Natural killer cell (primary cell): ENCODE data around the gene PPP2R3C. TPM values are rescaled to one million over a fixed set of nuclear protein-coding genes. Genes with fewer than 3 reads are reported as not detected.
A peak's percentile ranks its signal among the peaks of the same experiment; 100 is the strongest.
"Not testable (repeated sequence)": the region's sequence is repeated elsewhere in the genome, so short reads cannot be mapped to it uniquely, and the experiment has no call there.

ENCODE experiments used
- ATAC-seq, 3 donors: fragments of 150-1000 bp in 2 of 3; fragments of 200-7000 bp in 1 of 3; cut with Tn5 transposase; 1 replicate in 1 of 3; 2 replicates in 2 of 3; pipeline ENCODE4 v1.10.0; 2021; ENCODE audit warnings: mild to moderate bottlenecking in 2 of 3, moderate library complexity in 2 of 3
- DNase-seq, 2 donors: peaks; one replicate each; pipeline versions ENCODE4 v3.0.0 to v3.0.0-alpha.2; 2013 to 2021; ENCODE audit warnings: mixed read lengths in 1 of 2
- H3K27ac ChIP-seq: one replicate; pipeline ENCODE4 v1.5.1; 2013; ENCODE audit warnings: mild to moderate bottlenecking, low read length
- H3K27me3 ChIP-seq: one replicate; pipeline ENCODE4 v1.6.1; 2013; ENCODE audit warnings: low read length; ENCODE audit not compliant: control insufficient read depth, insufficient read depth
- H3K36me3 ChIP-seq: one replicate; pipeline ENCODE4 v1.6.1; 2013; ENCODE audit warnings: low read length; ENCODE audit not compliant: control insufficient read depth, insufficient read depth
- H3K4me1 ChIP-seq: one replicate; pipeline ENCODE4 v1.6.1; 2013; ENCODE audit warnings: low read length; ENCODE audit not compliant: control insufficient read depth, insufficient read depth
- H3K4me3 ChIP-seq: one replicate; pipeline ENCODE4 v1.5.1; 2013; ENCODE audit warnings: low read length
- H3K9me3 ChIP-seq: one replicate; pipeline ENCODE4 v1.6.1; 2013; ENCODE audit warnings: low read length; ENCODE audit not compliant: control insufficient read depth, insufficient read depth
- H3K27ac Mint-ChIP-seq, 2 donors: one replicate each; pipeline ENCODE4 v1.8.0; 2022; ENCODE audit warnings: mild to moderate bottlenecking in 2 of 2, mixed read lengths in 2 of 2, moderate library complexity in 1 of 2
- H3K27me3 Mint-ChIP-seq, 2 donors: one replicate each; pipeline ENCODE4 v1.8.0; 2022; ENCODE audit warnings: low read depth in 2 of 2, mixed read lengths in 2 of 2
- H3K36me3 Mint-ChIP-seq: one replicate; pipeline ENCODE4 v1.8.0; 2022; ENCODE audit warnings: mixed read lengths
- H3K4me1 Mint-ChIP-seq, 2 donors: one replicate each; pipeline ENCODE4 v1.8.0; 2022; ENCODE audit warnings: mixed read lengths in 2 of 2
- H3K4me3 Mint-ChIP-seq: one replicate; pipeline ENCODE4 v1.8.0; 2022; ENCODE audit warnings: mild to moderate bottlenecking, moderate library complexity, mixed read lengths
- H3K9me3 Mint-ChIP-seq, 2 donors: one replicate each; pipeline ENCODE4 v1.8.0; 2022; ENCODE audit warnings: mixed read lengths in 2 of 2
- WGBS: methylation state at CpG from one replicate; pipeline ENCODE4 v1.1.7; 2013; ENCODE audit warnings: missing lambda C conversion rate; ENCODE audit not compliant: insufficient coverage; 5-methylcytosine and 5-hydroxymethylcytosine counted together
- intact Hi-C: fragments of 100-400 bp; cut with micrococcal nuclease; formaldehyde crosslinking; loops from one replicate; pipeline ENCODE4 v1.14.2; 2022
- total RNA-seq, 4 donors: library from RNA; stranded (reverse); fragments of 120-200 nt in 1 of 4; gene quantifications; one replicate each; pipeline versions ENCODE4 v1.2.3 to v1.2.4, GENCODE V29; 2013 to 2022
- TF ChIP-seq, protein P1 (sequence below): fragments of 200-600 bp; IDR thresholded peaks from one replicate; pipeline ENCODE4 v1.8.0; 2022; ENCODE audit warnings: antibody characterized with exemption

The PPP2R3C gene
- total RNA-seq, 3 donors from 2014 or later (not counting 1 experiment from before 2014, with no cell fraction given): 41.5 to 49.7 (median 48.3) TPM

DNA sequence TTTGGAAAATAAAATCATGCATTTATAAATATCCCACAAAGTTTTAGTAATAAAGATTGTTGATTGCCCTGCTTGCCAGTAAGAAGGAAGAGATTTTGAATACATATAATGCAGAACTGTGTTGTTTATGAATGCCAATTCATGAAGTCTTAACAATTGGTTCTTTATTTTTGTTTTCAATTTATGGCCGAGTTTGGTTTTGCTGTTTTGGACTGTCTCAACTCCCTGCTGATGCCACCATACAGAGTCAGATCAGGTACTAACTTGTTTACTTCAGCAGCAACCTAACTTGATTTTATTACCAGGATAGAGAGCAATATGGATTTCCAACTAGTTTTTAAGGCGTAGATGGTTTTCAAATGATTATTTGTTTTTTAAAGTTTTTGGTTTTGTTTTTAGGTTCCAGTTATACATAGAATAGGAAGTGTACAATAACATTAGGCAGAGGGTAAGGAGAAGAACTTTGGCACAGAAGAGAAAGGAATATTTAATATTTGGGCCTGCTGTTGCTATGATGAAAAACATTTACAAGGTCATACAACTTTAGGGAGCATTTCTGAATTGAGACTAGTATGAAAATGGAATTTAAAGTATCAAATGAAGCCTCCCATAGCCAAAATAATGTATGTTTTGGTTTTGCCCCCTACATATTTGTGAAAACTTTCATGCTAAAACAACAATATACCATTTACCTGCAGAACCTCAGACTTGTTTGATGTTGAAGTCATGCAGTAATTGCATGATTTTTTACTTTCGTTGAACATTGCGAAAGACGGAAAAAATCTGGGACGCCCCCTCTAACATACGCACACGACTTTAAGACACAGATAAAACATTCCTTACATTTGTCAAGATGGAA, 76.6 kb downstream of the PPP2R3C start:
- DNase-seq (peak in 1 of 2 donors; percentile 27), ATAC-seq (no peak)
- Histone ChIP-seq H3K9me3 (no peaks in the 10 kb centered on the region), H3K27ac (peak overlapping the region; percentile 88), H3K4me1 (peaks cover 11% of the 10 kb centered on the region), H3K27me3 (no peaks in the 10 kb centered on the region), H3K36me3 (no peaks in the 10 kb centered on the region), H3K4me3 (peak overlapping the region; percentile 49)
- Mint-ChIP-seq H3K27ac (peak overlapping the region; percentile 91 to 93), H3K9me3 (no peaks in the 10 kb centered on the region), H3K27me3 (no peaks in the 10 kb centered on the region), H3K4me1 (peaks cover 25 to 31% of the 10 kb centered on the region in 2 donors), H3K36me3 (no peaks in the 10 kb centered on the region), H3K4me3 (peak overlapping the region; percentile 97)
- TF ChIP-seq, protein P1, sequence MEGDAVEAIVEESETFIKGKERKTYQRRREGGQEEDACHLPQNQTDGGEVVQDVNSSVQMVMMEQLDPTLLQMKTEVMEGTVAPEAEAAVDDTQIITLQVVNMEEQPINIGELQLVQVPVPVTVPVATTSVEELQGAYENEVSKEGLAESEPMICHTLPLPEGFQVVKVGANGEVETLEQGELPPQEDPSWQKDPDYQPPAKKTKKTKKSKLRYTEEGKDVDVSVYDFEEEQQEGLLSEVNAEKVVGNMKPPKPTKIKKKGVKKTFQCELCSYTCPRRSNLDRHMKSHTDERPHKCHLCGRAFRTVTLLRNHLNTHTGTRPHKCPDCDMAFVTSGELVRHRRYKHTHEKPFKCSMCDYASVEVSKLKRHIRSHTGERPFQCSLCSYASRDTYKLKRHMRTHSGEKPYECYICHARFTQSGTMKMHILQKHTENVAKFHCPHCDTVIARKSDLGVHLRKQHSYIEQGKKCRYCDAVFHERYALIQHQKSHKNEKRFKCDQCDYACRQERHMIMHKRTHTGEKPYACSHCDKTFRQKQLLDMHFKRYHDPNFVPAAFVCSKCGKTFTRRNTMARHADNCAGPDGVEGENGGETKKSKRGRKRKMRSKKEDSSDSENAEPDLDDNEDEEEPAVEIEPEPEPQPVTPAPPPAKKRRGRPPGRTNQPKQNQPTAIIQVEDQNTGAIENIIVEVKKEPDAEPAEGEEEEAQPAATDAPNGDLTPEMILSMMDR: no peak
- WGBS: 25% methylated on average over 8 of the region's 8 CpGs
- intact Hi-C loops: loop anchor here (5.0 kb wide), 1 partner anchor 372 kb away; no protein-coding TSS in a partner anchor

DNA sequence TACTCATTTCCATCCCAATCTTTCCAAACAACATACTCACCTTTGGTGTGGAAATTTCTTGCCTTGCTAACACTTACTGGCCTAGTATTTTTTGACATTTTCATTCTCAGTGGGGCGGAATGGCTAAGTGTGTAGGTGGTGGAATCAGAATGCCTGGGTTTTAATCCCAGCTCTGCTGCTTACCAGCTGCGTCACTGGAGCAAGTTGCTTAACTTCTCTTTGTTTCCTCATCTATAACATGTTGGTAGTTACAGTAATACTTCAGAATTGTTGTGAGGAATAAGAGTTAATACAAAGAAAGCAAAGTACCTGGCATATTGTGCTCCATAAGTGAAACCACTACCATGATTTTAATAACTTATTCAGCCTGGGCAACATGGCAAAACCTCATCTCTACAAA, 78.7 kb downstream of the PPP2R3C start:
- Histone ChIP-seq H3K27ac (no peak overlapping the region), H3K27me3 (no peaks in the 10 kb centered on the region), H3K4me3 (no peak overlapping the region), H3K4me1 (peaks cover 11% of the 10 kb centered on the region), H3K36me3 (no peaks in the 10 kb centered on the region), H3K9me3 (no peaks in the 10 kb centered on the region)
- TF ChIP-seq, protein P1: no peak
- H3K27me3 Mint-ChIP-seq: no peaks in the 10 kb centered on the region
- intact Hi-C loops: no loop called here
- no peaks in the 10 kb centered on the region for H3K36me3 Mint-ChIP-seq
- DNase-seq: no peak
- H3K4me1 Mint-ChIP-seq: peaks cover 25% of the 10 kb centered on the region in 2 donors
- H3K27ac Mint-ChIP-seq: peak overlapping the region; percentile 48 to 77
- no peak for ATAC-seq
- H3K4me3 Mint-ChIP-seq: peak overlapping the region; percentile 10
- H3K9me3 Mint-ChIP-seq: no peaks in the 10 kb centered on the region
- WGBS: 80% methylated on average over 1 of the region's 2 CpGs

DNA sequence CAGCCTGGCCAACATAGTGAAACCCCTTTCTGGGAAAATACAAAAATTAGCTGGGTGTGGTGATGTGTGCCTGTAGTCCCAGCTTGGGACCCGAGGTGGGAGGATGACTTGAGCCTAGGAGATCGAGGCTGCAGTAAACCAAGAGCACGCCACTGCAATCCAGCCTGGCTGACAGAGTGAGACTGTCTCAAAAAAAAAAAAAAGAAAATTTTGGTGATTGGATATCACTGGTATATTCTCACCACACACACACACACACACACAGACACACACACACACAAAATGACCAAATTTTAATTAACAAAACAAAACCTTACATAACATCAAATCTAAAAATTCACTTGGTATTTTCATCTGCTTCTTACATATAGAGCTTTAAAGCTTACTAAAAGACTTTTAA, 79.2 kb downstream of the PPP2R3C start:
- 89% methylated on average over 2 of the region's 3 CpGs for WGBS
- no peaks in the 10 kb centered on the region for H3K36me3 Mint-ChIP-seq
- H3K4me3 Mint-ChIP-seq: no peak overlapping the region

DNA sequence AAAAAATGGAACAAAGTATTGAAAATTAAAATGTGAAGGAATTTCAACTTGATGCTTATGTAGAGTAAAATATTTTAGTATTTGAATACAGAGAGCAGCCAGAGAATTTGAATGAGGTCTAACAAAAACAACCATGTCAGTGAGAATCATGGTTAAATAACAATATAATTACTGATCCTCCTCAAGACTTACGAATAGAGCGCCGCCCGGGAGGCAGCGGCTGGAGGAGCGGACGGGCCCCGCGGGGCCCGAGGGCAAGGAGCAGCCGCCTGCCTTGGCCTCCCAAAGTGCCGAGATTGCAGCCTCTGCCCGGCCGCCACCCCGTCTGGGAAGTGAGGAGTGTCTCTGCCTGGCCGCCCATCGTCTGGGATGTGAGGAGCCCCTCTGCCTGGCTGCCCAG, 83.5 kb downstream of the PPP2R3C start:
- H3K9me3 ChIP-seq, DNase-seq, H3K4me3 ChIP-seq, H3K36me3 Mint-ChIP-seq, H3K4me1 ChIP-seq, H3K4me1 Mint-ChIP-seq, ATAC-seq, H3K27ac Mint-ChIP-seq, H3K27me3 Mint-ChIP-seq, H3K27me3 ChIP-seq, H3K9me3 Mint-ChIP-seq, intact Hi-C loops, H3K4me3 Mint-ChIP-seq, H3K27ac ChIP-seq, H3K36me3 ChIP-seq: not testable (repeated sequence)
- no CpG with 5 or more reads among the region's 17 CpGs for WGBS

More for the DNA sequence above, 79.2 kb downstream of the PPP2R3C start:
- Mint-ChIP-seq H3K27me3 (no peaks in the 10 kb centered on the region), H3K9me3 (no peaks in the 10 kb centered on the region), H3K27ac (peak overlapping the region; percentile 48 to 77), H3K4me1 (peaks cover 21% of the 10 kb centered on the region in 2 donors)
- Histone ChIP-seq H3K4me1 (peaks cover 10% of the 10 kb centered on the region), H3K4me3 (no peak overlapping the region), H3K27ac (no peak overlapping the region), H3K36me3 (no peaks in the 10 kb centered on the region), H3K9me3 (no peaks in the 10 kb centered on the region), H3K27me3 (no peaks in the 10 kb centered on the region)
- no peak for ATAC-seq
- TF ChIP-seq, protein P1: no peak
- intact Hi-C loops: no loop called here
- no peak for DNase-seq

Other genes starting within 250 kb of the PPP2R3C start
- 10 to 100 TPM; 54.6 to 89.5 (median 64.6) TPM for gene BAZ1A, start 246.6 kb downstream of the PPP2R3C start, total RNA-seq
- 10 to 100 TPM; 41.2 to 63.2 (median 48.8) TPM for gene SRP54, start 139.0 kb downstream of the PPP2R3C start, total RNA-seq
- gene FAM177A1, start 75.7 kb downstream of the PPP2R3C start, total RNA-seq: 100 to 1,000 TPM in 1 of 3 donors, 10 to 100 TPM in 2; 73.8 to 131 (median 79.6) TPM
- 10 to 100 TPM; 18.3 to 35.8 (median 20.5) TPM for gene PRORP, start 562 bp upstream of the PPP2R3C start, total RNA-seq
- 100 to 1,000 TPM; 130 to 141 (median 139) TPM for gene PSMA6, start 170.4 kb upstream of the PPP2R3C start, total RNA-seq